Measurements from ENCODE around the gene AKAP1.
A peak's percentile ranks its signal among the peaks of the same experiment; 100 is the strongest.

The AKAP1 gene

GRCh38 chr17:57130708-57131461 lies 45.8 kb downstream of the AKAP1 start:
- peak; percentile 84 for DNase-seq (ENCODE audit: low spot score)

- DNase-seq (ENCODE audit: low spot score) = no peak
These were observed 47.6 kb downstream of the AKAP1 start for GRCh38 chr17:57132663-57133062.

- DNase-seq (ENCODE audit: low spot score) = no peak
These were observed 48.4 kb downstream of the AKAP1 start for GRCh38 chr17:57133486-57133885.

- DNase-seq (ENCODE audit: low spot score) = no peak
These were observed 50.2 kb downstream of the AKAP1 start for GRCh38 chr17:57135026-57135788.

GRCh38 chr17:57135789-57136291 lies 50.8 kb downstream of the AKAP1 start:
- DNase-seq (ENCODE audit: low spot score) = no peak

GRCh38 chr17:57136355-57136754 lies 51.3 kb downstream of the AKAP1 start:
- no peak for DNase-seq (ENCODE audit: low spot score)

- DNase-seq (ENCODE audit: low spot score) = no peak
These were observed 53.2 kb downstream of the AKAP1 start for GRCh38 chr17:57138030-57138911.

GRCh38 chr17:57138956-57139576 lies 54.0 kb downstream of the AKAP1 start:
- no peak for DNase-seq (ENCODE audit: low spot score)

GRCh38 chr17:57140316-57140715 lies 55.3 kb downstream of the AKAP1 start:
- no peak for DNase-seq (ENCODE audit: low spot score)

GRCh38 chr17:57142925-57143324 lies 57.9 kb downstream of the AKAP1 start:
- DNase-seq (ENCODE audit: low spot score) = no peak

- no peak for DNase-seq (ENCODE audit: low spot score)
These were observed 58.3 kb downstream of the AKAP1 start for GRCh38 chr17:57143361-57143760.

- no peak for DNase-seq (ENCODE audit: low spot score)
These were observed 58.9 kb downstream of the AKAP1 start for GRCh38 chr17:57143919-57144318.

GRCh38 chr17:57144567-57144966 lies 59.5 kb downstream of the AKAP1 start:
- no peak for DNase-seq (ENCODE audit: low spot score)

GRCh38 chr17:57145347-57145746 lies 60.3 kb downstream of the AKAP1 start:
- DNase-seq (ENCODE audit: low spot score) = no peak

GRCh38 chr17:57146273-57146672 lies 61.2 kb downstream of the AKAP1 start:
- DNase-seq (ENCODE audit: low spot score) = no peak

GRCh38 chr17:57151798-57152197 lies 66.8 kb downstream of the AKAP1 start:
- no peak for DNase-seq (ENCODE audit: low spot score)

GRCh38 chr17:57152967-57153528 lies 68.0 kb downstream of the AKAP1 start:
- no peak for DNase-seq (ENCODE audit: low spot score)

- no peak for DNase-seq (ENCODE audit: low spot score)
These were observed 69.9 kb downstream of the AKAP1 start for GRCh38 chr17:57154921-57155320.

- no peak for DNase-seq (ENCODE audit: low spot score)
These were observed 73.3 kb downstream of the AKAP1 start for GRCh38 chr17:57158325-57158724.

GRCh38 chr17:57158795-57159194 lies 73.7 kb downstream of the AKAP1 start:
- no peak for DNase-seq (ENCODE audit: low spot score)

- DNase-seq (ENCODE audit: low spot score) = no peak
These were observed 75.6 kb downstream of the AKAP1 start for GRCh38 chr17:57160624-57161023.

GRCh38 chr17:57164814-57165213 lies 79.8 kb downstream of the AKAP1 start:
- no peak for DNase-seq (ENCODE audit: low spot score)
